ENCODE measurements around the gene STMP1.
A peak's percentile ranks its signal among the peaks of the same experiment; 100 is the strongest.
"Not testable (repeated sequence)": the region's sequence is repeated elsewhere in the genome, so short reads cannot be mapped to it uniquely, and the experiment has no call there.

The STMP1 gene

GRCh38 chr7:135662373-135663114, at the start of gene STMP1:
Gene STMP1, plus strand, starts transcription at chr7:135662514.
- DNase-seq, result peak; percentile 93

- no peak for DNase-seq
Observed at GRCh38 chr7:135616136-135616535, 46.2 kb upstream of the STMP1 start.

- DNase-seq, result no peak
Observed at GRCh38 chr7:135617781-135618180, 44.5 kb upstream of the STMP1 start.

- no peak for DNase-seq
Observed at GRCh38 chr7:135618510-135618909, 43.8 kb upstream of the STMP1 start.

GRCh38 chr7:135620447-135620846, 41.9 kb upstream of the STMP1 start:
- DNase-seq, result no peak

- no peak for DNase-seq
Observed at GRCh38 chr7:135620980-135621850, 41.1 kb upstream of the STMP1 start.

- DNase-seq, result no peak
Observed at GRCh38 chr7:135634191-135634878, 28.0 kb upstream of the STMP1 start.

- not testable (repeated sequence) for DNase-seq
Observed at GRCh38 chr7:135639690-135640089, 22.6 kb upstream of the STMP1 start.

GRCh38 chr7:135644154-135644553, 18.2 kb upstream of the STMP1 start:
- DNase-seq, result no peak

- DNase-seq, result no peak
Observed at GRCh38 chr7:135644729-135645128, 17.6 kb upstream of the STMP1 start.

GRCh38 chr7:135645296-135645904, 16.9 kb upstream of the STMP1 start:
- DNase-seq, result no peak

- DNase-seq, result no peak
Observed at GRCh38 chr7:135647755-135648154, 14.6 kb upstream of the STMP1 start.

- no peak for DNase-seq
Observed at GRCh38 chr7:135648235-135648634, 14.1 kb upstream of the STMP1 start.

GRCh38 chr7:135650831-135651573, 11.3 kb upstream of the STMP1 start:
- DNase-seq, result no peak

- DNase-seq, result no peak
Observed at GRCh38 chr7:135653340-135654080, 8.8 kb upstream of the STMP1 start.

GRCh38 chr7:135658564-135658963, 3.8 kb upstream of the STMP1 start:
- no peak for DNase-seq

- DNase-seq, result no peak
Observed at GRCh38 chr7:135659159-135659846, 3.0 kb upstream of the STMP1 start.

- DNase-seq, result no peak
Observed at GRCh38 chr7:135661311-135662122, 797 bp upstream of the STMP1 start.

- no peak for DNase-seq
Observed at GRCh38 chr7:135662123-135662372, 266 bp upstream of the STMP1 start.

GRCh38 chr7:135664046-135664589, 1.8 kb downstream of the STMP1 start:
- DNase-seq, result no peak

All from activated CD4-positive, alpha-beta T cell treated with anti-CD3 and anti-CD28 coated beads for 1 hour (primary cell).